Natural killer cell treated with Interleukin-12 subunit alpha and Interleukin-12 subunit beta and Interleukin-15 and Interleukin-18, amount 100 ng/mL, for 72 hours (primary cell): Measurements from ENCODE around the gene COQ5. TPM values are rescaled to one million over a fixed set of nuclear protein-coding genes. Genes with fewer than 3 reads are reported as not detected.

ENCODE experiments used
- ATAC-seq, 2 donors: fragments of 150-1000 bp; cut with Tn5 transposase in 1 of 2; sonication (Bioruptor Pico), chemical (Tn5 transposase) in 1 of 2; 2 replicates each; pipeline ENCODE4 v1.10.0; 2021
- DNase-seq: peaks from one replicate; pipeline ENCODE4 v3.0.0; 2022; ENCODE audit warnings: low spot score
- H3K27ac Mint-ChIP-seq, 2 donors: 1 replicate in 1 of 2; 2 replicates in 1 of 2; pipeline ENCODE4 v1.8.0; 2022; ENCODE audit warnings: mixed read lengths in 2 of 2, mild to moderate bottlenecking in 1 of 2, moderate library complexity in 1 of 2
- H3K27me3 Mint-ChIP-seq, 2 donors: 1 replicate in 1 of 2; 2 replicates in 1 of 2; pipeline ENCODE4 v1.8.0; 2022; ENCODE audit warnings: mixed read lengths in 2 of 2
- H3K36me3 Mint-ChIP-seq: one replicate; pipeline ENCODE4 v1.8.0; 2022; ENCODE audit warnings: mixed read lengths
- H3K4me1 Mint-ChIP-seq, 2 donors: 1 replicate in 1 of 2; 2 replicates in 1 of 2; pipeline ENCODE4 v1.8.0; 2022; ENCODE audit warnings: low read depth in 2 of 2, mixed read lengths in 2 of 2, mild to moderate bottlenecking in 1 of 2
- H3K4me3 Mint-ChIP-seq: one replicate; pipeline ENCODE4 v1.8.0; 2022; ENCODE audit warnings: mixed read lengths
- H3K9me3 Mint-ChIP-seq: 2 replicates; pipeline ENCODE4 v1.8.0; 2022; ENCODE audit warnings: mixed read lengths
- total RNA-seq, 2 donors: library from RNA; stranded (reverse); gene quantifications; one replicate each; pipeline ENCODE4 v1.2.3, GENCODE V29; 2022

Gene COQ5
- total RNA-seq, 2 donors from 2014 or later = 27.5 to 27.9 TPM

DNA sequence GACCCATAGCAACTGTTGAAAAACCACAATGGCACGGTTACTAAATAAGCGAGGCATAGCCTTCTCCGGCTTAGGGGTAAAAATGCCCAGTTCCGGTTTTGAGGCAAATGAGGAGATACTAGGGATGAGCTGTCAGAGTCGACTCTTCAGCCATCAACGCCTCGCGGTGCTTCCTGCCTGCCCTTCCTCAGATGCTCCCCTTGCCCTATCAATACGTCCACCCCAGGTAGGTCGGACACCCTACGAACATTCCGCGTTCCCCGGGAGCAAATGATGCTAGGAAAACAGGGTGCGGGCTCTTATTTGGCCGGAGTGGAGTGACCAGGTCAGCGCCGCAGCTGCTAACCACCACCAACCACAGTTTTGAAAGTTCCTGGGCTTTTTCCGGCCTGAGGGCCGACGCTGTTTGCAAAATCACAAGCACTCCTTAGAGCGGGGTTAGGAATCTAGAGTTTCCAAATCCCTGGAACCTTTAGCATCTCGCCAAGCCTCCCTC lies 60.6 kb downstream of the COQ5 start:
- Mint-ChIP-seq H3K27me3 (no peaks in the 10 kb centered on the region), H3K4me3 (peak overlapping the region; percentile 89), H3K9me3 (no peaks in the 10 kb centered on the region), H3K36me3 (peaks cover 19% of the 10 kb centered on the region), H3K4me1 (peaks cover 40 to 43% of the 10 kb centered on the region in 2 donors), H3K27ac (peak overlapping the region; percentile 84 to 95)
- DNase-seq (no peak), ATAC-seq (no peak)

DNA sequence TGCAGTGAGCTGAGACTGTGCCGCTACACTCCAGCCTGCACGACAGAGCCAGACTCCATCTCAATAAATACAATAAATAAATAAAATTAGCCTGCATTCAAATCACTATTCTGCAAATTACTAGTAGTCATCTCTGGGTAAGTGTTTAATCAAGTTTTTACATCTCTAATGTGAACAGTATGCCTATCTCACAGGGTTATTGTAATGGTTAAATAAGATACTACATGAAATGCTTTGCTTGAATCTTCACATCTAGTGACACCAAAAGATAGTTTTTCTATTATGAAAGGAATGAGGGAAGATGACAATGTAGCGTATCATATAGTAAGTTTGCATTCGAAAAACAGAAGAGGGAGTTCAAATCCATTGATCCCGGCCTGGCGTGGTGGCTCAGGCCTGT lies 61.5 kb downstream of the COQ5 start:
- DNase-seq (no peak), ATAC-seq (no peak)
- peak overlapping the region; percentile 89 for H3K4me3 Mint-ChIP-seq
- H3K36me3 Mint-ChIP-seq = peaks cover 19% of the 10 kb centered on the region
- peak overlapping the region; percentile 84 to 95 for H3K27ac Mint-ChIP-seq
- H3K9me3 Mint-ChIP-seq = no peaks in the 10 kb centered on the region
- H3K27me3 Mint-ChIP-seq = no peaks in the 10 kb centered on the region
- peaks cover 35% of the 10 kb centered on the region in 2 donors for H3K4me1 Mint-ChIP-seq

GRCh38 chr12:120466560-120467315 lies 62.2 kb downstream of the COQ5 start:
- H3K4me1 Mint-ChIP-seq = peaks cover 28 to 32% of the 10 kb centered on the region in 2 donors
- ATAC-seq = no peak
- H3K9me3 Mint-ChIP-seq = no peaks in the 10 kb centered on the region

DNA sequence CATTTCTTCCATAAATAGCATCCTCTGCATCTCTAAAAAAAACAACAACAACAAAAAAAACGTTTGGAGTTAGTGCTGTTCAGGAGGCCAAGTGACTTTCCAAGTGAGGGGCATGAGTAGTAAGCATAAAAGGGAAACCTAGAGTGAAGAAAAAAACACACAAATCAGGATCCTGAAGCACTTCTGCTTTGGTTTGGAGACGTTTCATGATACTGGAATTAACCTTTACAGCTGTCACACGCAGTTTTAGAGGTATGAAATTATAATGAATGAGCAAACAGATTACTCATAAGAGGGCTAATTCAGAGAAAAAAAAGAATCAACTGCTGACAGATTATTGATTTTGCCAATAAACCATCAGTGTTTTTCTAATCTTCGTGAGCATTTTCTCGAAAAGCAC lies 63.2 kb downstream of the COQ5 start:
- peaks cover 24% of the 10 kb centered on the region for H3K36me3 Mint-ChIP-seq
- no peaks in the 10 kb centered on the region for H3K27me3 Mint-ChIP-seq
- DNase-seq = no peak
- peak overlapping the region; percentile 58 to 78 for H3K27ac Mint-ChIP-seq
- peaks cover 25 to 29% of the 10 kb centered on the region in 2 donors for H3K4me1 Mint-ChIP-seq
- H3K9me3 Mint-ChIP-seq = no peaks in the 10 kb centered on the region
- ATAC-seq = no peak
- H3K4me3 Mint-ChIP-seq = peak overlapping the region; percentile 57

More at GRCh38 chr12:120466560-120467315, 62.2 kb downstream of the COQ5 start:
- Mint-ChIP-seq H3K27ac (peak overlapping the region; percentile 58 to 95), H3K36me3 (peaks cover 23% of the 10 kb centered on the region), H3K4me3 (peak overlapping the region; percentile 57), H3K27me3 (no peaks in the 10 kb centered on the region)
- DNase-seq = no peak

DNA sequence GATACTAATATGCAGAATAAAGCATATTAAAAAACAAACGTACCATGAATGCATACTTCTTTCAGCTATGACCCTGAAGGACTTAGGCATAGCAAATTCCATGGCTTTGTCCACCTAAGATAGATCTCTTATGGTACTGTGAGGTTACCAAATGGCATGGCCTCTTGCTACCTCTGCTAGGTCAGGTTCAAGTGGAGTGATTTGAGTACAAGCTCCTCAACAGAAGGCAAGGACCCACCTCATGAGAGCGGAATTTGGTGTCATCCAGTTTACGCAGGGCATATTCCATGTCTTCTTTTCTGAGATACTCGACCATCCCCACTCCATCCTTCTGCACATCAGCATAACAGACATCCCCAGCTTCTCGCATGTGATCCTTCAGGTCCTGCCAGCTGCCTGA lies 65.2 kb downstream of the COQ5 start:
- no peak overlapping the region for H3K4me3 Mint-ChIP-seq
- H3K27ac Mint-ChIP-seq = no peak overlapping the region
- H3K4me1 Mint-ChIP-seq = peaks cover 19 to 28% of the 10 kb centered on the region in 2 donors
- DNase-seq = no peak
- peaks cover 30% of the 10 kb centered on the region for H3K36me3 Mint-ChIP-seq
- H3K9me3 Mint-ChIP-seq = no peaks in the 10 kb centered on the region
- no peaks in the 10 kb centered on the region for H3K27me3 Mint-ChIP-seq
- no peak for ATAC-seq

GRCh38 chr12:120462099-120462640 lies 66.8 kb downstream of the COQ5 start:
- Mint-ChIP-seq H3K36me3 (peaks cover 30% of the 10 kb centered on the region), H3K27ac (no peak overlapping the region), H3K4me3 (no peak overlapping the region), H3K4me1 (peaks cover 5 to 18% of the 10 kb centered on the region in 2 donors), H3K9me3 (no peaks in the 10 kb centered on the region), H3K27me3 (no peaks in the 10 kb centered on the region)
- DNase-seq = no peak
- no peak for ATAC-seq

DNA sequence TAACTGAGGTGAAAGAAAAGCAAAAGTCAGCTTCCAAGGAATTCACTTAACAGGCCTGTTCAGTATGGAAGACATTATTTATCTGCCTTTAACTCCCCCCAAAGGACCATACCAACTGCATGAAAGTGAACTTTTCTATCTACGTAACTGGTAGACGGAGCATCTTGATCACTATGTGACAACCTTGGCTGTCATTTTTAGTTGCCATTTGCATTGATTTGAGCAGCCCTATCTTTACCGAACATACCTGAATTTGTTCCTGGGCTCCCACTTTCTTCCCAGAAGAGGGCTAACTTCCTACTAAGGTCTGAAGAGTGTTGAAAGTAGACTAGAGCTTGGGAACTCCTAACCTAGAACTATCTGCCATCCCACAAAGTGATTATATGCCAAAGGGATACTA lies 68.8 kb downstream of the COQ5 start:
- peaks cover 34% of the 10 kb centered on the region for H3K36me3 Mint-ChIP-seq
- H3K27ac Mint-ChIP-seq = no peak overlapping the region
- peaks cover 0 to 10% of the 10 kb centered on the region in 2 donors for H3K4me1 Mint-ChIP-seq
- ATAC-seq = no peak
- H3K4me3 Mint-ChIP-seq = no peak overlapping the region
- no peak for DNase-seq
- H3K9me3 Mint-ChIP-seq = no peaks in the 10 kb centered on the region
- H3K27me3 Mint-ChIP-seq = no peaks in the 10 kb centered on the region

DNA sequence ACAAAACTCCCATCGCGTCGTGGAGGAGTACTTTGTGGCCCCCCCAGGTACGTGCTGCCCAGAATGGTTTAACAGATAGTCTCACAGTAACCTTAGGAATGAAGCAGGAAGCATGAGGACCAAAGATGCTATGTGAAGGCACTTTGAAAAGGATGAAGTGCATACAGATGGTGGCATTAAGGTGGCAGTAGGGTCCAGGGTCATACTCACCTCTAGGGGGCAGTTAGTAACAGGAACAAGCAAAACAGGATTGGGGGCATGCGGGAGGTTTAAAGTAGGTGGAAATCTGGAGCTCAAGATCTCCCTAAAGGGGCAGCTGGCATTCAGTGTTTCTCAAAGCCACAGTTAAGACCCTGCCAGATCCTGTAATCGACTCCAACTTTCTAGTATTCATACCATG lies 71.8 kb downstream of the COQ5 start:
- no peaks in the 10 kb centered on the region for H3K9me3 Mint-ChIP-seq
- no peaks in the 10 kb centered on the region for H3K27me3 Mint-ChIP-seq
- peak overlapping the region; percentile 17 to 49 for H3K27ac Mint-ChIP-seq
- H3K4me3 Mint-ChIP-seq = no peak overlapping the region
- peaks cover 20% of the 10 kb centered on the region for H3K36me3 Mint-ChIP-seq
- ATAC-seq (no peak), DNase-seq (no peak)
- peaks cover 0 to 11% of the 10 kb centered on the region in 2 donors for H3K4me1 Mint-ChIP-seq

GRCh38 chr12:120455302-120455701 lies 73.7 kb downstream of the COQ5 start:
- H3K36me3 Mint-ChIP-seq = peaks cover 14% of the 10 kb centered on the region
- H3K27me3 Mint-ChIP-seq = no peaks in the 10 kb centered on the region
- no peak for DNase-seq
- no peaks in the 10 kb centered on the region for H3K9me3 Mint-ChIP-seq
- H3K27ac Mint-ChIP-seq = no peak overlapping the region
- ATAC-seq = no peak
- no peak overlapping the region for H3K4me3 Mint-ChIP-seq
- H3K4me1 Mint-ChIP-seq = peaks cover 0 to 11% of the 10 kb centered on the region in 2 donors

DNA sequence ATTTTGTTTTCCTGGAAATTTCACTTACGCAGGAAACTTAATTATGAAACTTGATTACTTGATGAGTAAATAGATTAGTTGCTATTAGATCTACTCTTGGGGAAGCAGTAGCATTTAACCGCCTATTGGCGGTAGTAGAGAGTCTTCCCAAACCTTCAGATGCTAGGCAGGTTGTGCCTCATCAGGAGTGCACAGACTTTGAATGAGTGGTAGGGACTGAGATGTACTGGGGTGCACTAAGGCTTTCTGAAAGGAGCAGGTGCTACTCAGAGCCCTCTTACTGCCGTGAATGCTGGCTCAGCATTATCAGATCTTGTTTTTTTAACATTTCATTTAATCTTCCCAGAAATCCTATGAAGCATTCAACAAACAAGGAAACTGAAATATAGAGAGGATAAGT lies 75.0 kb downstream of the COQ5 start:
- Mint-ChIP-seq H3K27ac (no peak overlapping the region), H3K4me3 (no peak overlapping the region), H3K4me1 (peaks cover 0 to 11% of the 10 kb centered on the region in 2 donors), H3K27me3 (no peaks in the 10 kb centered on the region), H3K36me3 (peaks cover 9% of the 10 kb centered on the region), H3K9me3 (no peaks in the 10 kb centered on the region)
- DNase-seq = no peak
- peak; percentile 70 to 76 for ATAC-seq

Other genes with a start within 250 kb of the COQ5 start
- 1,000 to 10,000 TPM; 6,345 to 8,722 TPM for gene RNU4-2, start 237.3 kb downstream of the COQ5 start, total RNA-seq
- gene RNU4-1, start 235.9 kb downstream of the COQ5 start, total RNA-seq = 1,000 to 10,000 TPM; 1,386 to 2,161 TPM
- gene SIRT4, start 226.8 kb downstream of the COQ5 start, total RNA-seq = 1 to 10 TPM; 2.4 to 2.6 TPM
- gene PLA2G1B, start 201.4 kb downstream of the COQ5 start, total RNA-seq = not detected
- gene MSI1, start 160.0 kb downstream of the COQ5 start, total RNA-seq = not detected
- 100 to 1,000 TPM; 320 to 343 TPM for gene COX6A1, start 91.0 kb downstream of the COQ5 start, total RNA-seq
- 10 to 100 TPM; 28.9 to 36.2 TPM for gene TRIAP1, start 82.8 kb downstream of the COQ5 start, total RNA-seq
- 10 to 100 TPM; 28.2 to 31.8 TPM for gene GATC, start 82.7 kb downstream of the COQ5 start, total RNA-seq
- 100 to 1,000 TPM; 246 to 331 TPM for gene SRSF9, start 59.4 kb downstream of the COQ5 start, total RNA-seq
- 100 to 1,000 TPM; 207 to 267 TPM for gene DYNLL1, start 33.0 kb downstream of the COQ5 start, total RNA-seq
- 100 to 1,000 TPM; 241 to 279 TPM for gene RNF10, start 5.2 kb upstream of the COQ5 start, total RNA-seq
- gene POP5, start 52.2 kb upstream of the COQ5 start, total RNA-seq = 10 to 100 TPM; 51.2 to 69.4 TPM
- gene CABP1, start 111.5 kb upstream of the COQ5 start, total RNA-seq = under 1 TPM in 1 of 2 donors, not detected in 1; 0.24 TPM
- 100 to 1,000 TPM; 115 to 158 TPM for gene MLEC, start 158.0 kb upstream of the COQ5 start, total RNA-seq
- 10 to 100 TPM; 15.6 to 28.1 TPM for gene UNC119B, start 181.3 kb upstream of the COQ5 start, total RNA-seq
- 10 to 100 TPM; 12.8 to 13.9 TPM for gene ACADS, start 196.7 kb upstream of the COQ5 start, total RNA-seq